DMS 273 treated with DMSO at 0.1 percent for 48 hours (cell line): ENCODE measurements around the gene ARHGEF3.

Experiments
- DNase-seq: peaks from one replicate; lab custom pipeline; 2025; lab: John Stamatoyannopoulos, UW

The ARHGEF3 gene, protein sequence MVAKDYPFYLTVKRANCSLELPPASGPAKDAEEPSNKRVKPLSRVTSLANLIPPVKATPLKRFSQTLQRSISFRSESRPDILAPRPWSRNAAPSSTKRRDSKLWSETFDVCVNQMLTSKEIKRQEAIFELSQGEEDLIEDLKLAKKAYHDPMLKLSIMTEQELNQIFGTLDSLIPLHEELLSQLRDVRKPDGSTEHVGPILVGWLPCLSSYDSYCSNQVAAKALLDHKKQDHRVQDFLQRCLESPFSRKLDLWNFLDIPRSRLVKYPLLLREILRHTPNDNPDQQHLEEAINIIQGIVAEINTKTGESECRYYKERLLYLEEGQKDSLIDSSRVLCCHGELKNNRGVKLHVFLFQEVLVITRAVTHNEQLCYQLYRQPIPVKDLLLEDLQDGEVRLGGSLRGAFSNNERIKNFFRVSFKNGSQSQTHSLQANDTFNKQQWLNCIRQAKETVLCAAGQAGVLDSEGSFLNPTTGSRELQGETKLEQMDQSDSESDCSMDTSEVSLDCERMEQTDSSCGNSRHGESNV

DNA sequence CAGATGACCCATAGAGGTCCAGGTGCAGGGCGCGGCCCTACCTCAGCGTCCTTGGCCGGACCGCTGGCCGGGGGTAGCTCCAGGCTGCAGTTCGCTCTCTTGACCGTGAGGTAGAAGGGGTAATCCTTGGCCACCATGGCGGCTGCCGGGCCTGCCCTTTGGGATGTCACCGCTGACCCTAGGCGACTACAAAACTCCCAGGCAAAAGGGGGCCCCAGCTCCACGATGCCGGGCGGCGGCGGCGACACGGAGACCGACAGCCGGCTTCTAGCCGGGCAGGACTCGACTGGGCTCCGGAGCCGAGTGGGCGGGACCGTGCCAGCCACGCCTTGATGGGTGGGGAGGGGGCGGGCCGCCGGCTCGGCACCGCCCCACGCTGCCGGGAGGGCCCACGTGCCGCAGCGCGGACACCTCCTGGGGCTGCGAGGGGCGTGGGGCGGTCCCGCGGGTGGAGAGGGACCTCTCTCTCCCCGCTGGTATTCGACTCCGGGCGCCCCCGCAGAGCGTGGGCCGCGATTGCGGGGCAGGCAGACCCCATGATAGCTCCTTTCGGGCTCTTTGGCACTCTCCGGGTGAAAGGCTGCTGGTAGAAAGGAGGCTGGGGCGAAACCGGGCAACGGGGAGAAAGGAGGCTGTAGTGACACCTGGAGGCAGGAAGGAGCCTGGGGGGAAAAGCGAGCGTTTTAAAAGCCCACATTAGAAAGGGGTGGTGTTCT, at the start of gene ARHGEF3:
ARHGEF3 (minus strand) TSS at position 288 of the 716 bp plus-strand sequence; CDS start at position 137, 151 bp downstream.
- DNase-seq, result peak; percentile 42

- DNase-seq, result no peak
Measured at GRCh38 chr3:56849698-56850097, 47.9 kb upstream of the ARHGEF3 start.

GRCh38 chr3:56845505-56845904, 43.8 kb upstream of the ARHGEF3 start:
- no peak for DNase-seq

GRCh38 chr3:56844536-56844935, 42.8 kb upstream of the ARHGEF3 start:
- no peak for DNase-seq

GRCh38 chr3:56839784-56840715, 38.3 kb upstream of the ARHGEF3 start:
- no peak for DNase-seq

- DNase-seq, result no peak
Measured at GRCh38 chr3:56838448-56838847, 36.7 kb upstream of the ARHGEF3 start.

GRCh38 chr3:56837196-56837955, 35.6 kb upstream of the ARHGEF3 start:
- DNase-seq, result no peak

GRCh38 chr3:56836276-56837163, 34.8 kb upstream of the ARHGEF3 start:
- no peak for DNase-seq

DNA sequence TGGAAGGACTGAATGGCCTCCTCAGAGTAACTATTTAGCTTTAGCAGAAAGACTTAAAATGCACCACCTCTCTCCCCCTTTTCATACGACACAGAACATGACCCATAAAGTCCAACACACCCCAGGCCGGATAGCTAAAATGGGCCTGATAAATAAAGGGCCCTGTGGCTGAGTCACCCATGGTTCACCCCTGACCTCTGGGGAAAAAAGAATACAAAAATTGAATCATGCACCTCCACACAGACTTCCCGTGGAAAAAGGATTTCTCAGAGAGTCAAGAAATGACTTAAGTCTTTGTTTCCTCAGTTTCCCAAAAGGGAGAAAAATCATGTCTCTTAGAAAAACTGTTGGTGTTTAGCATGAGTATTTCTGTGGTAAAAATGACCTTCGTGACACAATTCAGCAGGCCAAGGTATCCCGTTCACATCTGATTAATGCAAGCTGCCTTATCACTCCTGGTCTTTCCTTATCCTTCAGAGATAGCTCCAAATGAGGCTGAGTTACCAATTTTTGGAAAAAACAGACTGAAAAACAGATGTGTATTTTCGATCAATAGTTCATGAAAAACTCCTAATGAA, 34.0 kb upstream of the ARHGEF3 start:
- no peak for DNase-seq

DNA sequence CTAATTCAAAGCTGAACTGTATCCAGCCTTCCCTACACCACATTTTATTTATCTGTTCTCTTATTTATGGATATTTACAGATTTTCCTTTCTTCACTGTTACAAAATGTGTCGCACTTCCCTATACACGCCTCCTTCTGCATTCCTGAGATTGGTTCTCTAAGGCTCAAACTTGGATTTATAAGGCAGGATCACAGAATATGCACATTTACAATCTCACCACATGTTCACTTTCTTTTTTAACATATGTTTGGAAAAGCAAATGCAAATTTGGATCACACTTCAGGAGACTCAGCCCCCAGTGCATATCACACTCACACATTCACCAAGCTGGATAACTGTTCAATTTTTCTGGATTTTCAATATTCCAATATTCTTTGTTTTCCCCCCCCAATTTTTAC, 31.8 kb upstream of the ARHGEF3 start:
- no peak for DNase-seq

GRCh38 chr3:56833022-56833421, 31.3 kb upstream of the ARHGEF3 start:
- DNase-seq, result no peak

GRCh38 chr3:56831572-56831971, 29.8 kb upstream of the ARHGEF3 start:
- no peak for DNase-seq

GRCh38 chr3:56830884-56831283, 29.1 kb upstream of the ARHGEF3 start:
- no peak for DNase-seq

- DNase-seq, result no peak
Measured at GRCh38 chr3:56829533-56829932, 27.8 kb upstream of the ARHGEF3 start.

DNA sequence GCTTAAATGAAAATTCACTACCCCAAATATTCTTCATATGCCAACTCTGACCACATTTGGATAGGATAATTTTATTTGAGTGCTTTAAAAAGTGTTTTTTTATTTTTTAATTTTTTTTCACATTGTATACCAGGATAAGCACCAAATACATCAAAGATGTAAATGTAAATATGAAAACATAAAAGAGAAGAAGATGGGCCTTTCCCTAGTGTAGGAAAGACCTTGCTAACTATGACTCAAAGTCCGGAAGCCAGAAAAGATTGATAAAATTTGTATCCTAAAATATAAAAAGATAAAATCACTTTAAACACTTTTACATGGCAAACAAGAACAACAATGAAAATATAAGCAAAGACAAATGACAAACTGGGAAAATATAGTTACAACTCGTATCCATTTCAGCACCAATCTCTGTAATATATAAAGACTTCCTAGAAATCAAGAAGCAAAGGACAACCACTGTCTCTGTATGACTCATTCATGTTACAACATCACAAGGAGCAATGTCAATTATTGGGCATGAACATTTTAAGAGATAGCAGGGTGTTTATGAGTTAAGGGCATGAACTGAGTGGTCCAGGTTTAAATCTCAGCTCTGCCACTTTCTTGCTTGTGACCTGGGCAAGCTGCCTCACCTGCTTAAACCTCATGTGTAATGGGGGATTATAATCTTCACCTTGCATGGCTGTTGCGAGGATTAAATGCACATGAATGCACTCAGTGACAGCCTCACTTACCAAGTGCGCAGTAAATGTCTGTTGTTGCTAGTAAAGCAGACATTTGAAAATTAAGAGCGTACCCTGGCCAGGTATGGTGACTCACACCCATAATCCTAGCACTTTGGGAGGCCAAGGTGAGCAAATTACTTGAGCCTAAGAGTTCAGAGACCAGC, 25.3 kb upstream of the ARHGEF3 start:
- no peak for DNase-seq

DNA sequence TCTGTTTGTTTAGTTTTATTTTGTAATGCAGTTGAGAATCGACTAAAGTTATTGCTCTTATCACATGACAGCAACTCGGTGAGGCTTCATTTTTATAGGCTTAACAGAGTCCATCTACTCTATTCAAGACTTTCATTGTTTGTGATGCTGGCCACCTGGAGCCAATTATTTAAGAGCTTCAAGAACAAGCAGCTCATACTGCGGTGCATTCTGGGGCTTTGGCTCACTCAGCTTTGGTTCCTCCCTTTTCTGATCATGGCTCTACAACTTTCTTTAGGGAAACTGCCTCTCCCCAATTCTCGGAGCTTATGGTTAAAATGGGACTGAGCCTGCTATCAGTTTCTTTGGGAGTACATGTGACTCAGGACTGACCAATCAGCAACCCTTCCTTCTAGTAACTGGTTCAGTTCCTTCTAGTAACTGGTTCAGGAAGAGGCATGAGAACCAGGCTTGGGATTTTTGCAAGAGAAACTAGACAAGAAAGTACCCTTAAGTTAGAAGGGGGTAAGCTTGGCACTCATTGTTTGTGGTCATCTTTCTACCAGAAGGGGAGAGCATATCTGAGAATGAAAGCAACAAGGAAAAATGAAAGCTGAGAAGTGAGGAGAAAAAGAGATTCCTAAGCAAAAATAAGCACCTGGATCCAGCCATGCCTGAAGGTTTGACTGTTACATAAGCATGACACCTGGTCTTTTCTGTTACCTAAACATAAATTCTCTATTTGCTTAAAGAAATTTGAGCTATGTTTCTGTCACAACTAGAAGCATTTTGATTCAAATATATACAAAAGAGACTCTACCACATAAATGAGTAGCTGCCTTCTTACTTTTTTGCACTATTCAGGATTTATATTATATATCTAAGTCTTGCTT, 24.1 kb upstream of the ARHGEF3 start:
- DNase-seq, result no peak

GRCh38 chr3:56823984-56824703, 22.4 kb upstream of the ARHGEF3 start:
- no peak for DNase-seq
